Adrenal gland (tissue), 19 donors: Measurements from ENCODE around the gene HAGH. TPM values are rescaled to one million over a fixed set of nuclear protein-coding genes. Genes with fewer than 3 reads are reported as not detected.
A peak's percentile ranks its signal among the peaks of the same experiment; 100 is the strongest.
"Not testable (repeated sequence)": the region's sequence is repeated elsewhere in the genome, so short reads cannot be mapped to it uniquely, and the experiment has no call there.

ENCODE experiments used
- DNase-seq, 7 donors: peaks; one replicate each; pipeline ENCODE4 v3.0.0-alpha.2; 2019 to 2020
- H3K27ac ChIP-seq, 5 donors: fragments of 200-600 bp; sonication (generic) in 4 of 5; 1 replicate in 3 of 5; 2 replicates in 2 of 5; pipeline versions ENCODE4 v1.5.1 to v1.8.0; 2016 to 2020; ENCODE audit warnings: mild to moderate bottlenecking in 1 of 5
- H3K27me3 ChIP-seq: fragments of 200-600 bp; 2 replicates; pipeline ENCODE4 v1.8.0; 2021
- H3K36me3 ChIP-seq, 2 donors: fragments of 200-600 bp; replicated peaks in 1 of 2; 1 replicate in 1 of 2; 2 replicates in 1 of 2; pipeline versions ENCODE4 v1.5.1 to v1.8.0; 2018 to 2022
- H3K4me1 ChIP-seq, 2 donors: fragments of 200-600 bp; replicated peaks in 1 of 2; 1 replicate in 1 of 2; 2 replicates in 1 of 2; pipeline versions ENCODE4 v1.5.1 to v1.8.0; 2018 to 2021
- H3K4me3 ChIP-seq, 4 donors: fragments of 200-600 bp; sonication (generic) in 3 of 4; one replicate each; pipeline ENCODE4 v1.5.1; 2016 to 2018
- H3K9me3 ChIP-seq, 3 donors: fragments of 200-600 bp; sonication (generic) in 1 of 3; replicated peaks in 1 of 3; 1 replicate in 2 of 3; 2 replicates in 1 of 3; pipeline versions ENCODE4 v1.5.1 to v1.8.0; 2016 to 2021
- CTCF ChIP-seq, 6 experiments: fragments of 450-650 bp in 4 of 6; fragments of 200-600 bp in 2 of 6; sonication (generic) in 1 of 6; IDR thresholded peaks; 1 replicate in 5 of 6; 2 replicates in 1 of 6; pipeline versions ENCODE4 v1.5.1 to v1.8.0; 2016 to 2021; ENCODE audit warnings: antibody characterized with exemption in 6 of 6, mild to moderate bottlenecking in 2 of 6, moderate library complexity in 1 of 6
- POLR2A ChIP-seq, 2 donors: fragments of 450-650 bp; IDR thresholded peaks; one replicate each; pipeline ENCODE4 v1.6.1; 2017; ENCODE audit warnings: antibody characterized with exemption in 2 of 2, mild to moderate bottlenecking in 2 of 2, moderate library complexity in 1 of 2
- WGBS, 4 donors: extraction: QIAGEN DNeasy Blood & Tissue Kit in 2 of 4; methylation state at CpG; one replicate each; pipeline versions ENCODE4 v1.1.5 to v1.1.7; 2013 to 2017; 5-methylcytosine and 5-hydroxymethylcytosine counted together
- intact Hi-C, 2 donors: fragments of 100-400 bp; cut with DNase I; formaldehyde crosslinking; loops; one replicate each; pipeline versions ENCODE4 v1.14.1 to v1.15.0; 2022 to 2023
- long read RNA-seq, 10 donors: library from polyadenylated mRNA in 3 of 10; unstranded in 2 of 10; stranded (forward) in 1 of 10; transcript quantifications; one replicate each; pipeline ENCODE4 v2.0.0 and lab custom pipeline, GENCODE V29; 2021 to 2026
- polyA plus RNA-seq, 3 donors: library from polyadenylated mRNA; stranded (reverse); fragments of 200-250 nt in 2 of 3; fragments of 350-450 nt in 1 of 3; fragmentation: Illumina TruSeq in 1 of 3; extraction: RNeasy Lipid Tissue Mini Kit (QIAGEN cat#74804) in 1 of 3; gene quantifications; one replicate each; pipeline ENCODE4 v1.2.3, GENCODE V29; 2013 to 2014
- total RNA-seq, 9 donors: library from RNA; depleted of rRNA in 4 of 9; stranded (reverse); fragments of >200 nt in 4 of 9; fragments of 120-200 nt in 1 of 9; fragmentation: NEBNext Ultra II Directional in 1 of 9; extraction: Animal tissue kit (Norgen Biotek cat#: 25700) in 1 of 9; gene quantifications; one replicate each; pipeline versions ENCODE4 v1.1.0 to v1.2.4, GENCODE V29; 2013 to 2023
- donor health status: healthy with polysubstance abuse.
- donor health status: Bipolar disorder and iron deficiency.
- donor health status: DM: yes; HTN: yes; CAD: no.
- donor health status: DM: no; HTN: no; CAD: no.
- donor health status: DM: no; HTN: no; CAD: no.
- donor health status: DM: yes; HTN: yes; CAD: no.

HAGH gene
- total RNA-seq (100 to 1,000 TPM in 8 of 9 donors, 10 to 100 TPM in 1; 77.1 to 318 (median 182) TPM), polyA plus RNA-seq (100 to 1,000 TPM in 2 of 3 donors, 10 to 100 TPM in 1; 75.3 to 213 (median 138) TPM)
- long read RNA-seq, donor 1, transcript HAGH-201 (10 exons, 1,257 nt) = minor isoform, 8 of 41 reads
- long read RNA-seq, donor 1, transcript HAGH-202 (9 exons, 2,984 nt) = major isoform, 20 of 41 reads
- long read RNA-seq, donor 1, partial matches to known transcripts = 10 of 41 reads
- long read RNA-seq, donor 1, other reads (novel, unspliced or antisense) = 0 of 41 reads
- long read RNA-seq, donor 2, transcript HAGH-202 (9 exons, 2,984 nt) = major isoform, 8 of 10 reads
- long read RNA-seq, donor 2, partial matches to known transcripts = 0 of 10 reads
- long read RNA-seq, donor 2, other reads (novel, unspliced or antisense) = 0 of 10 reads
- long read RNA-seq, donor 3, transcript HAGH-202 (9 exons, 2,984 nt) = major isoform, 7 of 8 reads
- long read RNA-seq, donor 3, partial matches to known transcripts = 0 of 8 reads
- long read RNA-seq, donor 3, other reads (novel, unspliced or antisense) = 0 of 8 reads
- long read RNA-seq, donor 4, transcript HAGH-202 (9 exons, 2,984 nt) = major isoform, 68 of 133 reads
- long read RNA-seq, donor 4, transcript HAGH-206 (3 exons, 1,147 nt) = minor isoform, 5 of 133 reads
- long read RNA-seq, donor 4, partial matches to known transcripts = 56 of 133 reads
- long read RNA-seq, donor 4, other reads (novel, unspliced or antisense) = 2 of 133 reads
- long read RNA-seq, donor 5, transcript HAGH-202 (9 exons, 2,984 nt) = major isoform, 118 of 264 reads
- long read RNA-seq, donor 5, transcript HAGH-201 (10 exons, 1,257 nt) = minor isoform, 65 of 264 reads
- long read RNA-seq, donor 5, partial matches to known transcripts = 53 of 264 reads
- long read RNA-seq, donor 5, other reads (novel, unspliced or antisense) = 26 of 264 reads
- long read RNA-seq, donor 6, transcript HAGH-206 (3 exons, 1,147 nt) = minor isoform, 5 of 96 reads
- long read RNA-seq, donor 6, transcript HAGH-202 (9 exons, 2,984 nt) = major isoform, 57 of 96 reads
- long read RNA-seq, donor 6, partial matches to known transcripts = 23 of 96 reads
- long read RNA-seq, donor 6, other reads (novel, unspliced or antisense) = 9 of 96 reads
- long read RNA-seq, donor 7, transcript HAGH-201 (10 exons, 1,257 nt) = major isoform, 6 of 9 reads
- long read RNA-seq, donor 7, partial matches to known transcripts = 0 of 9 reads
- long read RNA-seq, donor 7, other reads (novel, unspliced or antisense) = 0 of 9 reads
- long read RNA-seq, donor 8, transcript HAGH-202 (9 exons, 2,984 nt) = minor isoform, 8 of 29 reads
- long read RNA-seq, donor 8, transcript HAGH-201 (10 exons, 1,257 nt) = major isoform, 10 of 29 reads
- long read RNA-seq, donor 8, partial matches to known transcripts = 10 of 29 reads
- long read RNA-seq, donor 8, other reads (novel, unspliced or antisense) = 0 of 29 reads
- long read RNA-seq, donor 9, transcript HAGH-202 (9 exons, 2,984 nt) = major isoform, 7 of 26 reads
- long read RNA-seq, donor 9, transcript HAGH-201 (10 exons, 1,257 nt) = major isoform, 7 of 26 reads
- long read RNA-seq, donor 9, partial matches to known transcripts = 9 of 26 reads
- long read RNA-seq, donor 9, other reads (novel, unspliced or antisense) = 0 of 26 reads
- long read RNA-seq, donor 10, partial matches to known transcripts = 0 of 6 reads
- long read RNA-seq, donor 10, other reads (novel, unspliced or antisense) = 0 of 6 reads

GRCh38 chr16:1826691-1827573 lies at the start of gene HAGH, which contains the start of gene FAHD1:
HAGH (minus strand) TSS chr16:1826825; CDS start chr16:1826787, 38 bp downstream.
FAHD1 (plus strand) TSS chr16:1827206; CDS start chr16:1827239, 33 bp downstream.
- Histone ChIP-seq H3K4me3 (peak within 1 kb of the TSS; percentile 62 to 99 (median 86)), H3K36me3 (peaks cover 0 to 10% of the 10 kb centered on the region in 2 donors), H3K27ac (peak within 1 kb of the TSS; percentile 72 to 98 (median 86)), H3K27me3 (no peaks in the 10 kb centered on the region), H3K4me1 (peaks cover 40 to 59% of the 10 kb centered on the region in 2 donors), H3K9me3 (no peaks in the 10 kb centered on the region)
- peak; percentile 93 to 97 (median 95) for DNase-seq
- 1% methylated on average over 25 to 104 of the region's 104 CpGs; no CpG with 5 or more reads in 1 of the 4 donors for WGBS, 4 donors
- intact Hi-C loops = loop anchor here in 1 of 2 donors (5.0 kb wide), 1 partner anchor 55 kb away; the partner anchor contains the start of genes EME2, MRPS34 and NME3
- TF ChIP-seq POLR2A (IDR thresholded peaks at IDR 0.05) (peak in 1 of 2 donors; percentile 60), CTCF (IDR thresholded peaks at IDR 0.05) (peak in 1 of 6 experiments; percentile 3)

- intact Hi-C loops, H3K9me3 ChIP-seq, H3K36me3 ChIP-seq, DNase-seq, H3K27ac ChIP-seq, H3K4me1 ChIP-seq, H3K4me3 ChIP-seq: not testable (repeated sequence)
- 76 to 90% (median 88%) methylated on average over 13 of the region's 13 CpGs for WGBS, 4 donors
- peaks cover 45% of the 10 kb centered on the region for H3K27me3 ChIP-seq
These were observed 49.4 kb upstream of the HAGH start for GRCh38 chr16:1876066-1876465.

GRCh38 chr16:1874854-1875253 lies 48.2 kb upstream of the HAGH start:
- H3K27ac ChIP-seq = no peak overlapping the region
- H3K36me3 ChIP-seq = no peaks in the 10 kb centered on the region
- WGBS, 4 donors = 47 to 49% (median 48%) methylated on average over 6 of the region's 6 CpGs
- intact Hi-C loops = no loop called here
- H3K4me3 ChIP-seq = no peak overlapping the region
- TF ChIP-seq CTCF (IDR thresholded peaks at IDR 0.05) (no peak), POLR2A (IDR thresholded peaks at IDR 0.05) (no peak)
- H3K27me3 ChIP-seq = peaks cover 43% of the 10 kb centered on the region
- no peaks in the 10 kb centered on the region for H3K4me1 ChIP-seq
- DNase-seq = no peak
- no peaks in the 10 kb centered on the region for H3K9me3 ChIP-seq
